H9 (cell line): ENCODE measurements around the gene TK2. TPM values are rescaled to one million over a fixed set of nuclear protein-coding genes. Genes with fewer than 3 reads are reported as not detected.

Source experiments
- DNase-seq: peaks from one replicate; pipeline ENCODE4 v3.0.0-alpha.2; 2017
- H2AFZ ChIP-seq: one replicate; pipeline ENCODE4 v1.6.1; 2013; ENCODE audit warnings: mild to moderate bottlenecking, low read length, control low read depth, moderate library complexity
- H2AK5ac ChIP-seq: 2 replicates; pipeline ENCODE4 v1.6.1; 2013; ENCODE audit warnings: low read length, control low read depth, mixed read lengths; ENCODE audit not compliant: insufficient read length
- H2BK120ac ChIP-seq: one replicate; pipeline ENCODE4 v1.6.1; 2013; ENCODE audit warnings: low read depth, mild to moderate bottlenecking, low read length, control low read depth, inconsistent platforms; ENCODE audit not compliant: poor library complexity, severe bottlenecking
- H2BK12ac ChIP-seq: 2 replicates; pipeline ENCODE4 v1.6.1; 2013; ENCODE audit warnings: low read length, control low read depth, mixed read lengths, low read depth; ENCODE audit not compliant: insufficient read length
- H2BK15ac ChIP-seq: 2 replicates; pipeline ENCODE4 v1.6.1; 2013; ENCODE audit warnings: low read depth, low read length, control low read depth
- H2BK20ac ChIP-seq: one replicate; pipeline ENCODE4 v1.6.1; 2013; ENCODE audit warnings: low read depth, mild to moderate bottlenecking, low read length, control low read depth, inconsistent platforms; ENCODE audit not compliant: poor library complexity, severe bottlenecking
- H2BK5ac ChIP-seq: 2 replicates; pipeline ENCODE4 v1.6.1; 2013; ENCODE audit warnings: low read length, control low read depth, mixed read lengths; ENCODE audit not compliant: insufficient read length
- H3K14ac ChIP-seq: 2 replicates; pipeline ENCODE4 v1.6.1; 2013; ENCODE audit warnings: low read length, control low read depth; ENCODE audit not compliant: insufficient read depth
- H3K18ac ChIP-seq: 2 replicates; pipeline ENCODE4 v1.6.1; 2013; ENCODE audit warnings: low read depth, mild to moderate bottlenecking, mixed read lengths, low read length, control low read depth; ENCODE audit not compliant: insufficient read length
- H3K23ac ChIP-seq: 2 replicates; pipeline ENCODE4 v1.6.1; 2013; ENCODE audit warnings: low read length, control low read depth, mixed read lengths, low read depth; ENCODE audit not compliant: insufficient read length
- H3K23me2 ChIP-seq: 2 replicates; pipeline ENCODE4 v1.6.1; 2013; ENCODE audit warnings: low read depth, mild to moderate bottlenecking, mixed read lengths, low read length, control low read depth; ENCODE audit not compliant: insufficient read length, poor library complexity, severe bottlenecking
- H3K27ac ChIP-seq: 2 replicates; pipeline ENCODE4 v1.5.1; 2013; ENCODE audit warnings: low read length, control low read depth, mixed read lengths, low read depth; ENCODE audit not compliant: insufficient read length
- H3K27me3 ChIP-seq: 2 replicates; pipeline ENCODE4 v1.6.1; 2013; ENCODE audit warnings: low read length, control low read depth, inconsistent platforms; ENCODE audit not compliant: insufficient read depth
- H3K4ac ChIP-seq: 2 replicates; pipeline ENCODE4 v1.6.1; 2013; ENCODE audit warnings: low read depth, mild to moderate bottlenecking, control low read depth, inconsistent platforms, low read length, moderate library complexity
- H3K4me1 ChIP-seq: 2 replicates; pipeline ENCODE4 v1.6.1; 2013; ENCODE audit warnings: low read length, control low read depth, inconsistent platforms; ENCODE audit not compliant: insufficient read depth
- H3K4me2 ChIP-seq: 2 replicates; pipeline ENCODE4 v1.6.1; 2013; ENCODE audit warnings: low read length, control low read depth, mixed read lengths; ENCODE audit not compliant: insufficient read length, insufficient read depth
- H3K56ac ChIP-seq: 2 replicates; pipeline ENCODE4 v1.6.1; 2013; ENCODE audit warnings: low read depth, mild to moderate bottlenecking, mixed read lengths, low read length, control low read depth; ENCODE audit not compliant: insufficient read length
- H3K79me1 ChIP-seq: 2 replicates; pipeline ENCODE4 v1.6.1; 2013; ENCODE audit warnings: low read depth, mild to moderate bottlenecking, moderate library complexity, low read length, control low read depth, inconsistent platforms; ENCODE audit not compliant: insufficient read depth, poor library complexity, severe bottlenecking
- H3K79me2 ChIP-seq: 2 replicates; pipeline ENCODE4 v1.6.1; 2013; ENCODE audit warnings: low read length, control low read depth, inconsistent platforms; ENCODE audit not compliant: insufficient read depth
- H3K9ac ChIP-seq: 2 replicates; pipeline ENCODE4 v1.6.1; 2013; ENCODE audit warnings: low read length, control low read depth, mixed read lengths; ENCODE audit not compliant: insufficient read length; ENCODE audit errors: extremely low read depth
- H3K9me3 ChIP-seq: one replicate; pipeline ENCODE4 v1.6.1; 2013; ENCODE audit warnings: low read depth, low read length, inconsistent platforms; ENCODE audit not compliant: control insufficient read depth
- H3T11ph ChIP-seq: one replicate; pipeline ENCODE4 v1.6.1; 2013; ENCODE audit warnings: mild to moderate bottlenecking, low read length, control low read depth, inconsistent platforms
- H4K20me1 ChIP-seq: one replicate; pipeline ENCODE4 v1.6.1; 2013; ENCODE audit not compliant: control insufficient read depth, insufficient read length, insufficient read depth
- H4K5ac ChIP-seq: 2 replicates; pipeline ENCODE4 v1.6.1; 2013; ENCODE audit warnings: low read depth, mild to moderate bottlenecking, mixed read lengths, low read length, control low read depth; ENCODE audit not compliant: insufficient read length
- H4K8ac ChIP-seq: replicated peaks from 2 replicates; pipeline ENCODE4 v1.6.1; 2013; ENCODE audit warnings: low read length, control low read depth, mixed read lengths, low read depth; ENCODE audit not compliant: insufficient read length
- H4K91ac ChIP-seq: 2 replicates; pipeline ENCODE4 v1.6.1; 2013; ENCODE audit warnings: low read depth, mild to moderate bottlenecking, moderate library complexity, mixed read lengths, low read length, control low read depth; ENCODE audit not compliant: insufficient read length
- H3K27ac Mint-ChIP-seq, 3 experiments: 2 replicates in 2 of 3; 3 replicates in 1 of 3; pipeline ENCODE4 v1.8.0; 2020 to 2021; ENCODE audit warnings: mixed read lengths in 3 of 3, mild to moderate bottlenecking in 1 of 3, moderate library complexity in 1 of 3
- H3K27me3 Mint-ChIP-seq: 2 replicates; pipeline ENCODE4 v1.8.0; 2021; ENCODE audit warnings: low read depth, mild to moderate bottlenecking, moderate library complexity, mixed read lengths
- H3K36me3 Mint-ChIP-seq, 3 experiments: 2 replicates in 2 of 3; 3 replicates in 1 of 3; pipeline ENCODE4 v1.8.0; 2020 to 2021; ENCODE audit warnings: low read depth in 3 of 3, mixed read lengths in 3 of 3; ENCODE audit not compliant: insufficient read depth in 1 of 3
- H3K4me1 Mint-ChIP-seq, 2 experiments: 2 replicates each; pipeline ENCODE4 v1.8.0; 2020; ENCODE audit warnings: mixed read lengths in 2 of 2
- H3K4me3 Mint-ChIP-seq, 2 experiments: 2 replicates in 1 of 2; 3 replicates in 1 of 2; pipeline ENCODE4 v1.8.0; 2020 to 2021; ENCODE audit warnings: mild to moderate bottlenecking in 2 of 2, mixed read lengths in 2 of 2, moderate library complexity in 1 of 2
- H3K9me3 Mint-ChIP-seq, 2 experiments: 2 replicates in 1 of 2; 3 replicates in 1 of 2; pipeline ENCODE4 v1.8.0; 2020; ENCODE audit warnings: mild to moderate bottlenecking in 2 of 2, mixed read lengths in 2 of 2, moderate library complexity in 1 of 2
- CTCF ChIP-seq: fragments of 200-600 bp; sonication (generic); conservative IDR thresholded peaks from 3 replicates; pipeline ENCODE4 v1.8.0; 2021; ENCODE audit warnings: antibody characterized with exemption, mild to moderate bottlenecking
- WGBS: extraction: QIAGEN DNeasy Blood & Tissue Kit; methylation state at CpG from one replicate; pipeline ENCODE4 v1.1.7; 2013; ENCODE audit warnings: missing lambda C conversion rate, low lambda C conversion rate, mixed read lengths; ENCODE audit not compliant: insufficient read length; ENCODE audit errors: extremely low coverage; 5-methylcytosine and 5-hydroxymethylcytosine counted together
- total RNA-seq: library from RNA; stranded (reverse); gene quantifications from 2 replicates; pipeline ENCODE4 v1.2.1, GENCODE V29; 2021

TK2 gene
- total RNA-seq, 1 experiment from 2014 or later, result 5.2 TPM

- TF ChIP-seq CTCF, result peak; percentile 92
- 0 out of 7 replicates have a peak, but pooled peaks cover 0 to 3% (median 0%) of the 10 kb centered on the region in 3 experiments for H3K36me3 Mint-ChIP-seq
- WGBS, result no CpG with 5 or more reads among the region's 14 CpGs
Observed at GRCh38 chr16:66483689-66484452, 66.1 kb downstream of the TK2 start.

More at GRCh38 chr16:66483689-66484452, 66.1 kb downstream of the TK2 start:
- no peak overlapping the region for H3K14ac ChIP-seq
- H4K5ac ChIP-seq, result no peak overlapping the region
- no peak overlapping the region for H3K23ac ChIP-seq
- H3K27ac ChIP-seq, result no peak overlapping the region
- no peaks in the 10 kb centered on the region for H3K9me3 ChIP-seq
- no peak overlapping the region for H3K4me2 ChIP-seq
- H2BK12ac ChIP-seq, result no peak overlapping the region
- no peaks in the 10 kb centered on the region for H3K23me2 ChIP-seq
- no peak overlapping the region for H2BK20ac ChIP-seq
- no peak overlapping the region for H3K4ac ChIP-seq
- DNase-seq, result peak; percentile 90
- H3K79me1 ChIP-seq, result no peaks in the 10 kb centered on the region
- H3K9ac ChIP-seq, result no peak overlapping the region
- Mint-ChIP-seq H3K9me3 (peaks cover 5 to 6% of the 10 kb centered on the region in 2 experiments; a peak in 3 of 5 replicates), H3K4me3 (peak overlapping the region in 1 of 2 experiments; percentile 17; a peak in 1 of 5 replicates), H3K27me3 (no peaks in the 10 kb centered on the region; the same call in none of the 2 replicates), H3K4me1 (peaks cover 15% of the 10 kb centered on the region in 2 experiments), H3K27ac (peak overlapping the region in 1 of 3 experiments; percentile 71; a peak in 2 of 7 replicates)
- no peak overlapping the region for H2AFZ ChIP-seq
- no peaks in the 10 kb centered on the region for H3K79me2 ChIP-seq
- no peaks in the 10 kb centered on the region for H3K27me3 ChIP-seq
- H2BK5ac ChIP-seq, result no peak overlapping the region
- H3K4me1 ChIP-seq, result no peaks in the 10 kb centered on the region
- no peak overlapping the region for H3K56ac ChIP-seq
- H4K91ac ChIP-seq, result no peak overlapping the region
- no peak overlapping the region for H3T11ph ChIP-seq
- H2BK15ac ChIP-seq, result no peak overlapping the region
- H2BK120ac ChIP-seq, result no peak overlapping the region
- H4K20me1 ChIP-seq, result no peaks in the 10 kb centered on the region
- H4K8ac ChIP-seq, result no peak overlapping the region
- H3K18ac ChIP-seq, result no peak overlapping the region
- H2AK5ac ChIP-seq, result no peak overlapping the region
